ENCODE results near the gene XXYLT1. TPM values are rescaled to one million over a fixed set of nuclear protein-coding genes. Genes with fewer than 3 reads are reported as not detected.

The XXYLT1 gene
- total and polyA plus RNA-seq, 9 of the 15 experiments (the other 6 are each of a cell fraction or from before 2014, with no cell fraction given) = 1.9 to 18.9 (median 15.0) TPM

- TF ChIP-seq ZNF407 (IDR thresholded peaks at IDR 0.05; ENCODE audit: low read depth) (no peak), ARNT (IDR thresholded peaks at IDR 0.05) (no peak), EHMT2 (IDR thresholded peaks at IDR 0.05) (no peak), ZNF274 (IDR thresholded peaks at IDR 0.05; ENCODE audit: borderline replicate concordance, low read depth, low read length) (no peak), ZNF561 (CRISPR knock-in tag; conservative IDR thresholded peaks at IDR 0.05) (no peak), ZFP91 (CRISPR knock-in tag; IDR thresholded peaks at IDR 0.05) (no peak), EGR1 (conservative IDR thresholded peaks at IDR 0.05) (peak; percentile 90), TEAD1 (CRISPR knock-in tag; IDR thresholded peaks at IDR 0.05) (peak; percentile 4 to 58; a peak in 1 of 4 replicates), ZNF785 (CRISPR knock-in tag; IDR thresholded peaks at IDR 0.05) (no peak), KDM2B (CRISPR knock-in tag; IDR thresholded peaks at IDR 0.05) (no peak), ARHGAP35 (IDR thresholded peaks at IDR 0.05; ENCODE audit: partially characterized antibody) (no peak)
- TF ChIP-seq, protein P1, sequence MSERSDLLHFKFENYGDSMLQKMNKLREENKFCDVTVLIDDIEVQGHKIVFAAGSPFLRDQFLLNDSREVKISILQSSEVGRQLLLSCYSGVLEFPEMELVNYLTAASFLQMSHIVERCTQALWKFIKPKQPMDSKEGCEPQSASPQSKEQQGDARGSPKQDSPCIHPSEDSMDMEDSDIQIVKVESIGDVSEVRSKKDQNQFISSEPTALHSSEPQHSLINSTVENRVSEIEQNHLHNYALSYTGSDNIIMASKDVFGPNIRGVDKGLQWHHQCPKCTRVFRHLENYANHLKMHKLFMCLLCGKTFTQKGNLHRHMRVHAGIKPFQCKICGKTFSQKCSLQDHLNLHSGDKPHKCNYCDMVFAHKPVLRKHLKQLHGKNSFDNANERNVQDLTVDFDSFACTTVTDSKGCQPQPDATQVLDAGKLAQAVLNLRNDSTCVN (CRISPR knock-in tag; IDR thresholded peaks at IDR 0.05) = no peak
- TF ChIP-seq, protein P2, sequence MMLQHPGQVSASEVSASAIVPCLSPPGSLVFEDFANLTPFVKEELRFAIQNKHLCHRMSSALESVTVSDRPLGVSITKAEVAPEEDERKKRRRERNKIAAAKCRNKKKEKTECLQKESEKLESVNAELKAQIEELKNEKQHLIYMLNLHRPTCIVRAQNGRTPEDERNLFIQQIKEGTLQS (IDR thresholded peaks at IDR 0.05) = no peak
- TF ChIP-seq, protein P2 (CRISPR knock-in tag; conservative IDR thresholded peaks at IDR 0.05) = no peak; the same call in 1 of the 2 replicates
These were observed 11.3 kb downstream of the XXYLT1 start (continued) for GRCh38 chr3:195259475-195260279.

Measured in K562 (cell line).